ENCODE measurements around the gene KIAA0825. TPM values are rescaled to one million over a fixed set of nuclear protein-coding genes. Genes with fewer than 3 reads are reported as not detected.

KIAA0825 gene
- polyA plus RNA-seq, 3 donors = 0.56 to 1.3 (median 0.89) TPM

DNA sequence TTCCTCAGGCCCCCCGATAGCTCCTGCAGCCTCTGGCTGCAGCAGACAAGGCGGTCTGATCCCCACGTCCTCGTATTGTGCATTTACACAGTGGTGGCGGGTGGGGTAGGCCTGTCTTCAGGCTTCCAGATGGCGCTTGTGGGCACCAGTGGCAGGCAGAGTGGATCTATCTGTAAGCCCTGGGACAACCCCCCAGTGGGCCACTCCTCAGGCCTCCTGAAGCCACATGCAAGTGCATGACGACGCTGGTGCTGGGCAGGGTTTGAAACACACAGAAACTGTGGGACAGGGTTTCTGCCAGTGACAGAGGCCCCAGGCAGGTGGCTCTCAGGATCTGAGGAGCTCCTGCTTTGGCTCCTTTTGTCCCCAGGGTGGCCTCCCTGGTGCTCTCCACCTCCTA, 42.1 kb upstream of the KIAA0825 start:
- H3K4me3 Mint-ChIP-seq = no peak overlapping the region
- intact Hi-C loops (cut with micrococcal nuclease) = no loop called here
- TF ChIP-seq, protein P1, sequence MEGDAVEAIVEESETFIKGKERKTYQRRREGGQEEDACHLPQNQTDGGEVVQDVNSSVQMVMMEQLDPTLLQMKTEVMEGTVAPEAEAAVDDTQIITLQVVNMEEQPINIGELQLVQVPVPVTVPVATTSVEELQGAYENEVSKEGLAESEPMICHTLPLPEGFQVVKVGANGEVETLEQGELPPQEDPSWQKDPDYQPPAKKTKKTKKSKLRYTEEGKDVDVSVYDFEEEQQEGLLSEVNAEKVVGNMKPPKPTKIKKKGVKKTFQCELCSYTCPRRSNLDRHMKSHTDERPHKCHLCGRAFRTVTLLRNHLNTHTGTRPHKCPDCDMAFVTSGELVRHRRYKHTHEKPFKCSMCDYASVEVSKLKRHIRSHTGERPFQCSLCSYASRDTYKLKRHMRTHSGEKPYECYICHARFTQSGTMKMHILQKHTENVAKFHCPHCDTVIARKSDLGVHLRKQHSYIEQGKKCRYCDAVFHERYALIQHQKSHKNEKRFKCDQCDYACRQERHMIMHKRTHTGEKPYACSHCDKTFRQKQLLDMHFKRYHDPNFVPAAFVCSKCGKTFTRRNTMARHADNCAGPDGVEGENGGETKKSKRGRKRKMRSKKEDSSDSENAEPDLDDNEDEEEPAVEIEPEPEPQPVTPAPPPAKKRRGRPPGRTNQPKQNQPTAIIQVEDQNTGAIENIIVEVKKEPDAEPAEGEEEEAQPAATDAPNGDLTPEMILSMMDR (IDR thresholded peaks at IDR 0.05) = no peak
- no peak overlapping the region for H3K27ac ChIP-seq (ENCODE audit: low read depth in 1 of 2, low read length in 2 of 2)
- 88% methylated on average over 8 of the region's 8 CpGs for WGBS (ENCODE audit: insufficient coverage)
- no peaks in the 10 kb centered on the region for H3K27me3 ChIP-seq (ENCODE audit: control insufficient read depth in 2 of 2, insufficient read depth in 2 of 2, low read length in 2 of 2)
- H4K20me1 ChIP-seq (ENCODE audit: insufficient read depth, low read length) = no peaks in the 10 kb centered on the region
- H3K9ac ChIP-seq (ENCODE audit: insufficient read depth, low read length, poor library complexity, severe bottlenecking) = no peak overlapping the region
- no peak overlapping the region for H3K4me2 ChIP-seq (replicated peaks; ENCODE audit: extremely low read depth, low read length, poor library complexity, severe bottlenecking)
- peaks cover 48 to 69% of the 10 kb centered on the region in 2 donors for H3K36me3 Mint-ChIP-seq
- no peaks in the 10 kb centered on the region for H3K4me1 ChIP-seq (ENCODE audit: control insufficient read depth in 1 of 2, insufficient read depth in 2 of 2, low read length in 2 of 2)
- no peaks in the 10 kb centered on the region for H3K79me2 ChIP-seq (ENCODE audit: insufficient read depth, low read length)
- H2AFZ ChIP-seq (ENCODE audit: insufficient read depth, low read depth, low read length, poor library complexity, severe bottlenecking) = no peak overlapping the region
- H3K27ac Mint-ChIP-seq = no peak overlapping the region
- H3K4me3 ChIP-seq (replicated peaks in 1 of 3; ENCODE audit: low read depth in 2 of 3, low read length in 3 of 3) = no peak overlapping the region
- H3K9me3 Mint-ChIP-seq = peaks cover 17 to 37% (median 26%) of the 10 kb centered on the region in 7 donors
- peaks cover 0 to 1% (median 0%) of the 10 kb centered on the region in 3 donors for H3K27me3 Mint-ChIP-seq (ENCODE audit: low read depth in 3 of 3)
- peaks cover 5 to 25% of the 10 kb centered on the region in 2 donors for H3K9me3 ChIP-seq (replicated peaks in 1 of 2; ENCODE audit: control insufficient read depth in 1 of 2, insufficient read depth in 1 of 2, low read length in 2 of 2)
- no peaks in the 10 kb centered on the region for H3K4me1 Mint-ChIP-seq
- no peak for DNase-seq
- peaks cover 28 to 72% of the 10 kb centered on the region in 2 donors for H3K36me3 ChIP-seq (replicated peaks in 1 of 2; ENCODE audit: control insufficient read depth in 1 of 2, insufficient read depth in 2 of 2, low read length in 2 of 2)

DNA sequence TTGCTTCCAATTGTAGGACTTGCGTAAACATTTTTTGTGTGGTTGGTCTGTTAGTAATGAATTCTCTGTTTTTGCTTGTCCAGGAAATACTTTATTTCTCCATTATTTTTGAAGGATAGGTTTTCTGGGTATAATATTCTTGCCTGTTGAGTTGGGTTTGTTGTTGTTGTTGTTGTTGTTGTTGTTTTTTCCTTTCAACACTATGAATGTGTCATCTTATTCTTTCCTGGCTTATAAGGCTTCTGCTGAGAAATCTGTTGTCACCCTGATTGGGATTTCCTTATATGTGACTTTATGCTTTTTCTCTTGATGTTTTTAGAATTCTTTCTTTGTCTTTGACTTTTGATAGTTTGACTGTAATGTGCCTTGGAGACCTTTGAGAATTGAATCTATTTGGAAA, 39.9 kb upstream of the KIAA0825 start:
- no peaks in the 10 kb centered on the region for H4K20me1 ChIP-seq (ENCODE audit: insufficient read depth, low read length)
- WGBS (ENCODE audit: insufficient coverage) = no CpG with 5 or more reads among the region's 1 CpG
- no peak overlapping the region for H2AFZ ChIP-seq (ENCODE audit: insufficient read depth, low read depth, low read length, poor library complexity, severe bottlenecking)
- Mint-ChIP-seq H3K36me3 (peaks cover 60 to 78% of the 10 kb centered on the region in 2 donors), H3K4me3 (no peak overlapping the region), H3K9me3 (peaks cover 18 to 45% (median 26%) of the 10 kb centered on the region in 7 donors), H3K27ac (no peak overlapping the region), H3K4me1 (no peaks in the 10 kb centered on the region), H3K27me3 (ENCODE audit: low read depth in 3 of 3) (peaks cover 0 to 1% (median 0%) of the 10 kb centered on the region in 3 donors)
- TF ChIP-seq, protein P1 (IDR thresholded peaks at IDR 0.05) = no peak
- no peaks in the 10 kb centered on the region for H3K27me3 ChIP-seq (ENCODE audit: control insufficient read depth in 2 of 2, insufficient read depth in 2 of 2, low read length in 2 of 2)
- H3K36me3 ChIP-seq (replicated peaks in 1 of 2; ENCODE audit: control insufficient read depth in 1 of 2, insufficient read depth in 2 of 2, low read length in 2 of 2) = peaks cover 22 to 74% of the 10 kb centered on the region in 2 donors
- H3K27ac ChIP-seq (ENCODE audit: low read depth in 1 of 2, low read length in 2 of 2) = no peak overlapping the region
- H3K9me3 ChIP-seq (replicated peaks in 1 of 2; ENCODE audit: control insufficient read depth in 1 of 2, insufficient read depth in 1 of 2, low read length in 2 of 2) = peaks cover 5 to 32% of the 10 kb centered on the region in 2 donors
- H3K4me2 ChIP-seq (replicated peaks; ENCODE audit: extremely low read depth, low read length, poor library complexity, severe bottlenecking) = no peak overlapping the region
- intact Hi-C loops (cut with micrococcal nuclease) = no loop called here
- no peaks in the 10 kb centered on the region for H3K4me1 ChIP-seq (ENCODE audit: control insufficient read depth in 1 of 2, insufficient read depth in 2 of 2, low read length in 2 of 2)
- H3K9ac ChIP-seq (ENCODE audit: insufficient read depth, low read length, poor library complexity, severe bottlenecking) = no peak overlapping the region
- no peak overlapping the region for H3K4me3 ChIP-seq (replicated peaks in 1 of 3; ENCODE audit: low read depth in 2 of 3, low read length in 3 of 3)
- no peak for DNase-seq
- no peaks in the 10 kb centered on the region for H3K79me2 ChIP-seq (ENCODE audit: insufficient read depth, low read length)

Measured in CD14-positive monocyte (primary cell).